Astrocyte of the spinal cord (primary cell): Measurements from ENCODE around the gene SEC62.
A peak's percentile ranks its signal among the peaks of the same experiment; 100 is the strongest.

Experiments
- DNase-seq: peaks from one replicate; pipeline ENCODE4 v3.0.0; 2011; ENCODE audit warnings: low read depth, low spot score
- H3K4me3 ChIP-seq: 2 replicates; pipeline ENCODE4 v1.5.1; 2011; ENCODE audit warnings: low read depth, mild to moderate bottlenecking, low read length, moderate library complexity
- in situ Hi-C: cut with HindIII; loops from 2 replicates; pipeline ENCODE4 v1.10.0; 2017; ENCODE audit warnings: low sequenced_read_pairs
- TF ChIP-seq, protein P1 (sequence below): IDR thresholded peaks from 2 replicates; pipeline ENCODE4 v1.5.1; 2012; ENCODE audit warnings: low read depth, mild to moderate bottlenecking, low read length, inconsistent platforms

SEC62 gene

DNA sequence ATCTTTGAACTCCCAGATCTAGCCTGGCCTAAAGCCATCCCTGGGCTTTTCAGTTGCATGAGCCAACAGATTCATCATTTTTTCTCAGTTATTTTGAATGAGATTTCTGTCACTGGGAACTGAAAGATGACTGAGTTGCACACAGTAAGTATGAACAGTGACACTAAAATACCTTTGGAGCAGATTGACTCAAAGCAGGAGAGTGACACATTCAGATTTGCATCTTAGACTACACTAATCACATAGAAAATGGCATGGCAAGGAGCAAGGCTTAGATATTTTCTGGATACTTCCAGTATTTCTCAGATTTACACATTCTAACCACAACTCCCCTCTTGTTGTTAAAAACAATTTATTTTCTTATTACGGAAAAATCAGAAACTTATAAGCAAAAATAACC, 32.8 kb downstream of the SEC62 start:
- no peak for DNase-seq
- in situ Hi-C loops: no loop called here
- H3K4me3 ChIP-seq: no peak overlapping the region
- TF ChIP-seq, protein P1, sequence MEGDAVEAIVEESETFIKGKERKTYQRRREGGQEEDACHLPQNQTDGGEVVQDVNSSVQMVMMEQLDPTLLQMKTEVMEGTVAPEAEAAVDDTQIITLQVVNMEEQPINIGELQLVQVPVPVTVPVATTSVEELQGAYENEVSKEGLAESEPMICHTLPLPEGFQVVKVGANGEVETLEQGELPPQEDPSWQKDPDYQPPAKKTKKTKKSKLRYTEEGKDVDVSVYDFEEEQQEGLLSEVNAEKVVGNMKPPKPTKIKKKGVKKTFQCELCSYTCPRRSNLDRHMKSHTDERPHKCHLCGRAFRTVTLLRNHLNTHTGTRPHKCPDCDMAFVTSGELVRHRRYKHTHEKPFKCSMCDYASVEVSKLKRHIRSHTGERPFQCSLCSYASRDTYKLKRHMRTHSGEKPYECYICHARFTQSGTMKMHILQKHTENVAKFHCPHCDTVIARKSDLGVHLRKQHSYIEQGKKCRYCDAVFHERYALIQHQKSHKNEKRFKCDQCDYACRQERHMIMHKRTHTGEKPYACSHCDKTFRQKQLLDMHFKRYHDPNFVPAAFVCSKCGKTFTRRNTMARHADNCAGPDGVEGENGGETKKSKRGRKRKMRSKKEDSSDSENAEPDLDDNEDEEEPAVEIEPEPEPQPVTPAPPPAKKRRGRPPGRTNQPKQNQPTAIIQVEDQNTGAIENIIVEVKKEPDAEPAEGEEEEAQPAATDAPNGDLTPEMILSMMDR: no peak

DNA sequence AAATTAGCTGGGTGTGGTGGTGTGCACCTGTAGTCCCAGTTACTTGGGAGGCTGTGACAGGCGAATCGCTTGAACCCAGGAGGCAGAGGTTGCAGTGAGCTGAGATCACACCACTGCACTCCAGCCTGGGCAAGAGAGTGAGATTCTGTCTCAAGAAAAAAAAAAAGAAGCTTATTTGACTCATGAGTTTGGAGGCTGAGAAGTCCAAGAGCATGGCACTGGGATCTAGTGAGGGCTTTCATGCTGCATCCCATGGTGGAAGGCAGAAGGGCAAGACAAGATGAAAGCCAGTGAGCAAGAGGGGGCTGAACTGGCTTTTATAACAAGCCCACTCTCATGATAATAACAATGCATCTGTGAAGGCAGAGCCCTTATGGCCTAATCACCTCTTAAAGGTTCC, 33.4 kb downstream of the SEC62 start:
- DNase-seq: no peak
- TF ChIP-seq, protein P1: no peak
- no peak overlapping the region for H3K4me3 ChIP-seq
- in situ Hi-C loops: no loop called here

DNA sequence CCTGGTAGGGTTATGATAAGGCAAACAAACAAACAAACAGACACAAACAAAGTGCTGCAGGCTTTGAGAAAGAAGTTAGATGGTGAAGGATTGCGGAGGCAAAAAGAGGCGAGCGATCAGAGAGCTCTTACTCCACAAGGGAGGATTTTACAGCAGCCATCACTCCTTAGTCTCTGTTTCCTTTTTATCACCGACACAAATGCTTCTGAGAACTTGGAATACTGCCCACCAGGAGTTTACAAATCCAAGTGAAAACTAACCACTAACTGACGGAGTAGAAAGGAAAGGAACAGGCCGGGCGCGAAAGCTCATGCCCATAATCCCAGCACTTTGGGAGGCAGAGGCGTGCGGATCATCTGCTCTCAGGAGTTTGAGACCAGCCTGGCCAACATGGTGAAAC, 35.6 kb downstream of the SEC62 start:
- in situ Hi-C loops: no loop called here
- TF ChIP-seq, protein P1: no peak
- H3K4me3 ChIP-seq: no peak overlapping the region
- no peak for DNase-seq

DNA sequence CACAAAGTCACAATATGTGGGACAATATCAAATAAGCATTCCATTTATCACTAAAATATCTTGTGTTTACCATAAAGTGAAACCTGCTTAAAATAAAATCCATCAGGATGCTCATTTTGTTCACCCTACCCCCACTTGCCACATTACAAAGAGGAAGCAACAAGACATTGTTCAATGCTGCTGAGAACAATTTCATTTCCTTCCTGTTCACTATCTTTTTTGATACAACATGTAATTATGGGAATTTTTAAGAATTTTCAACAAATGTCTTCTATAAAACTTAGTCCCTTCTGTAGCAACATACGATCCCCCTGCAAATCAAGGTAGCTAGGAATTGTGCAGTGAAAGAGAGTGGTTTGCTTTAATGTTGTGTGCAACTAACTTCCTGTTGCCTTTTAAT, 36.3 kb downstream of the SEC62 start:
- no peak for DNase-seq
- TF ChIP-seq, protein P1: no peak
- no peak overlapping the region for H3K4me3 ChIP-seq
- in situ Hi-C loops: no loop called here

DNA sequence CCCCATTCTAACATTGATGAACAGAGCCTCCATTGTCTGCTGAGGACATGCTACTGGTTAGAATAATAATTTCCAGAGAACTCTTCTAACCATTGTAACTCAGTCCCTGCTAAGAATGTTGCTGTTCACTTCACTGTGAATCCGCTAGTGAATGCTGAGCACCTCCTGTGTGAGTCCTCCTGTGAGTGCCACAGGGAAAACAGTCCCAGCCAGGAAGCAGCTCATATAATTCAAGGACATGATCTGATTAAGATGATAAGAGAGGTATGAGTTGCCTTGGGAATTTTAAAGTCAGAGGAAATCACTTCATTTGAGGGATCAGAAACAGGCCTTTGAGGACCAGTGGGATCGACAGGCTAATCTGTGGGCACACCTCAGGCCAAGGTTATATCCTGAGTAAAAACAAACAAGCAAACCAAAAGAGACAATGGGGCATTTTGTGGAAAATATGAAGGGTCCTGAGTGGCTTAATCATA, 37.3 kb downstream of the SEC62 start:
- TF ChIP-seq, protein P1: no peak
- no peak for DNase-seq
- no peak overlapping the region for H3K4me3 ChIP-seq
- in situ Hi-C loops: no loop called here

DNA sequence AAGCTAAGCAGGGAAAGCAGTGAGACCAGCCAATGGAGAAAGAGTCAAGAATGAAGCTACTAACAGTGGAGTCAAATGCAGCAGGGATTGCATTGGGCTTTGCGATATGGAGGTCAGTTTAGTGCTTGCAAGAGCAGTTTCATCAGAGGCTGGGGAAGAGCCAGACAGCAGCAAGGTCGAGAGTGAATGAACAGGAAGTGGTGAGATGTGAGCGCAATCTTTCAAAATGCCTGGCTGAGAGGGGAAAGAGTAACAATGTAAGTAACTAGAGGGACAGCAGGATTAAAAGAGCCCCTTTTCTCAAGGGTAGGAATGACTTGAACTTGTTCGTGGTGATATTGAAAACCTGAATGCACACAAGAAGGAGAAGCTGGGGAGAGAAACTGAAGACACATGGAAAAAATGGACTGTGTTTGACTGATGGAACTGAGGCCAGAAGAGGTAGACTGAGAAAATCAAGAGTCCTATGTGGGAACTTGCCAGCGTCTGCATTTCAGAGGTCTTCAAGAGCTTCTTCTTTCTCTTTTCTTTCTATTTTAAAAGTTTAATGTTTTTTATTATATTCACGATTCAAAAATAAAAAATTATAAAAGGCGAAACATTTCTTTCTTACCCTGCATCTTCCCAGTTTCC, 40.5 kb downstream of the SEC62 start:
- no peak overlapping the region for H3K4me3 ChIP-seq
- peak; percentile 45 for DNase-seq
- in situ Hi-C loops: no loop called here
- TF ChIP-seq, protein P1: no peak
